Peyer's patch (tissue), 4 donors: ENCODE measurements around the gene TMEM176A.

ENCODE experiments used
- CTCF ChIP-seq, 6 experiments: fragments of 450-650 bp in 4 of 6; fragments of 200-600 bp in 2 of 6; sonication (generic) in 1 of 6; IDR thresholded peaks; one replicate each; pipeline ENCODE4 v1.5.1; 2017 to 2019; ENCODE audit warnings: antibody characterized with exemption in 6 of 6, mild to moderate bottlenecking in 3 of 6, moderate library complexity in 1 of 6
- POLR2A ChIP-seq, 2 donors: fragments of 450-650 bp; IDR thresholded peaks; one replicate each; pipeline ENCODE4 v1.5.1; 2017; ENCODE audit warnings: antibody characterized with exemption in 2 of 2, mild to moderate bottlenecking in 2 of 2, moderate library complexity in 2 of 2

DNA sequence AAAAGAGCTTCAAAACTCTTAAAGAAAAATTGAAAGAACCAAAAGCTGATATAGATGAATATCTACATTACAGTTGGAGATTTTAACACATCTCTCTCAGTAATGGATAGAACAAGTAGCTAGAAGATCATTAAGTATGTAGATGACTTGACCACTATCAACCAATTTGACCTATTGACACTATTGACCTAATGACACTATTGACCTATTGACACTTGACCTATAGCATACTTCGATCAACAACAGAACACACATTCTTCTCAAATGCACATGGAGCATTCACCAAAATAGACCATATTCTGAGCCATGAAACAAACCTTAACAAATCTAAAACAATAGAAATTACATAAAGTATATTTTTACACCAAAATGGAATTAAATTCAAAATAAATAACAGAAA is 41.1 kb upstream of the TMEM176A start:
- TF ChIP-seq CTCF (IDR thresholded peaks at IDR 0.05) (no peak), POLR2A (IDR thresholded peaks at IDR 0.05) (no peak)
